H9 (cell line): ENCODE data around the gene PLRG1. TPM values are rescaled to one million over a fixed set of nuclear protein-coding genes. Genes with fewer than 3 reads are reported as not detected.
A peak's percentile ranks its signal among the peaks of the same experiment; 100 is the strongest.

Experiments used
- DNase-seq: peaks from one replicate; pipeline ENCODE4 v3.0.0-alpha.2; 2017
- H2AFZ ChIP-seq: one replicate; pipeline ENCODE4 v1.6.1; 2013; ENCODE audit warnings: mild to moderate bottlenecking, low read length, control low read depth, moderate library complexity
- H2AK5ac ChIP-seq: 2 replicates; pipeline ENCODE4 v1.6.1; 2013; ENCODE audit warnings: low read length, control low read depth, mixed read lengths; ENCODE audit not compliant: insufficient read length
- H2BK120ac ChIP-seq: one replicate; pipeline ENCODE4 v1.6.1; 2013; ENCODE audit warnings: low read depth, mild to moderate bottlenecking, low read length, control low read depth, inconsistent platforms; ENCODE audit not compliant: poor library complexity, severe bottlenecking
- H2BK12ac ChIP-seq: 2 replicates; pipeline ENCODE4 v1.6.1; 2013; ENCODE audit warnings: low read length, control low read depth, mixed read lengths, low read depth; ENCODE audit not compliant: insufficient read length
- H2BK15ac ChIP-seq: 2 replicates; pipeline ENCODE4 v1.6.1; 2013; ENCODE audit warnings: low read depth, low read length, control low read depth
- H2BK20ac ChIP-seq: one replicate; pipeline ENCODE4 v1.6.1; 2013; ENCODE audit warnings: low read depth, mild to moderate bottlenecking, low read length, control low read depth, inconsistent platforms; ENCODE audit not compliant: poor library complexity, severe bottlenecking
- H2BK5ac ChIP-seq: 2 replicates; pipeline ENCODE4 v1.6.1; 2013; ENCODE audit warnings: low read length, control low read depth, mixed read lengths; ENCODE audit not compliant: insufficient read length
- H3K14ac ChIP-seq: 2 replicates; pipeline ENCODE4 v1.6.1; 2013; ENCODE audit warnings: low read length, control low read depth; ENCODE audit not compliant: insufficient read depth
- H3K18ac ChIP-seq: 2 replicates; pipeline ENCODE4 v1.6.1; 2013; ENCODE audit warnings: low read depth, mild to moderate bottlenecking, mixed read lengths, low read length, control low read depth; ENCODE audit not compliant: insufficient read length
- H3K23ac ChIP-seq: 2 replicates; pipeline ENCODE4 v1.6.1; 2013; ENCODE audit warnings: low read length, control low read depth, mixed read lengths, low read depth; ENCODE audit not compliant: insufficient read length
- H3K23me2 ChIP-seq: 2 replicates; pipeline ENCODE4 v1.6.1; 2013; ENCODE audit warnings: low read depth, mild to moderate bottlenecking, mixed read lengths, low read length, control low read depth; ENCODE audit not compliant: insufficient read length, poor library complexity, severe bottlenecking
- H3K27ac ChIP-seq: 2 replicates; pipeline ENCODE4 v1.5.1; 2013; ENCODE audit warnings: low read length, control low read depth, mixed read lengths, low read depth; ENCODE audit not compliant: insufficient read length
- H3K27me3 ChIP-seq: 2 replicates; pipeline ENCODE4 v1.6.1; 2013; ENCODE audit warnings: low read length, control low read depth, inconsistent platforms; ENCODE audit not compliant: insufficient read depth
- H3K4ac ChIP-seq: 2 replicates; pipeline ENCODE4 v1.6.1; 2013; ENCODE audit warnings: low read depth, mild to moderate bottlenecking, control low read depth, inconsistent platforms, low read length, moderate library complexity
- H3K4me1 ChIP-seq: 2 replicates; pipeline ENCODE4 v1.6.1; 2013; ENCODE audit warnings: low read length, control low read depth, inconsistent platforms; ENCODE audit not compliant: insufficient read depth
- H3K4me2 ChIP-seq: 2 replicates; pipeline ENCODE4 v1.6.1; 2013; ENCODE audit warnings: low read length, control low read depth, mixed read lengths; ENCODE audit not compliant: insufficient read length, insufficient read depth
- H3K56ac ChIP-seq: 2 replicates; pipeline ENCODE4 v1.6.1; 2013; ENCODE audit warnings: low read depth, mild to moderate bottlenecking, mixed read lengths, low read length, control low read depth; ENCODE audit not compliant: insufficient read length
- H3K79me1 ChIP-seq: 2 replicates; pipeline ENCODE4 v1.6.1; 2013; ENCODE audit warnings: low read depth, mild to moderate bottlenecking, moderate library complexity, low read length, control low read depth, inconsistent platforms; ENCODE audit not compliant: insufficient read depth, poor library complexity, severe bottlenecking
- H3K79me2 ChIP-seq: 2 replicates; pipeline ENCODE4 v1.6.1; 2013; ENCODE audit warnings: low read length, control low read depth, inconsistent platforms; ENCODE audit not compliant: insufficient read depth
- H3K9ac ChIP-seq: 2 replicates; pipeline ENCODE4 v1.6.1; 2013; ENCODE audit warnings: low read length, control low read depth, mixed read lengths; ENCODE audit not compliant: insufficient read length; ENCODE audit errors: extremely low read depth
- H3K9me3 ChIP-seq: one replicate; pipeline ENCODE4 v1.6.1; 2013; ENCODE audit warnings: low read depth, low read length, inconsistent platforms; ENCODE audit not compliant: control insufficient read depth
- H3T11ph ChIP-seq: one replicate; pipeline ENCODE4 v1.6.1; 2013; ENCODE audit warnings: mild to moderate bottlenecking, low read length, control low read depth, inconsistent platforms
- H4K20me1 ChIP-seq: one replicate; pipeline ENCODE4 v1.6.1; 2013; ENCODE audit not compliant: control insufficient read depth, insufficient read length, insufficient read depth
- H4K5ac ChIP-seq: 2 replicates; pipeline ENCODE4 v1.6.1; 2013; ENCODE audit warnings: low read depth, mild to moderate bottlenecking, mixed read lengths, low read length, control low read depth; ENCODE audit not compliant: insufficient read length
- H4K8ac ChIP-seq: replicated peaks from 2 replicates; pipeline ENCODE4 v1.6.1; 2013; ENCODE audit warnings: low read length, control low read depth, mixed read lengths, low read depth; ENCODE audit not compliant: insufficient read length
- H4K91ac ChIP-seq: 2 replicates; pipeline ENCODE4 v1.6.1; 2013; ENCODE audit warnings: low read depth, mild to moderate bottlenecking, moderate library complexity, mixed read lengths, low read length, control low read depth; ENCODE audit not compliant: insufficient read length
- H3K27ac Mint-ChIP-seq, 3 experiments: 2 replicates in 2 of 3; 3 replicates in 1 of 3; pipeline ENCODE4 v1.8.0; 2020 to 2021; ENCODE audit warnings: mixed read lengths in 3 of 3, mild to moderate bottlenecking in 1 of 3, moderate library complexity in 1 of 3
- H3K27me3 Mint-ChIP-seq: 2 replicates; pipeline ENCODE4 v1.8.0; 2021; ENCODE audit warnings: low read depth, mild to moderate bottlenecking, moderate library complexity, mixed read lengths
- H3K36me3 Mint-ChIP-seq, 3 experiments: 2 replicates in 2 of 3; 3 replicates in 1 of 3; pipeline ENCODE4 v1.8.0; 2020 to 2021; ENCODE audit warnings: low read depth in 3 of 3, mixed read lengths in 3 of 3; ENCODE audit not compliant: insufficient read depth in 1 of 3
- H3K4me1 Mint-ChIP-seq, 2 experiments: 2 replicates each; pipeline ENCODE4 v1.8.0; 2020; ENCODE audit warnings: mixed read lengths in 2 of 2
- H3K4me3 Mint-ChIP-seq, 2 experiments: 2 replicates in 1 of 2; 3 replicates in 1 of 2; pipeline ENCODE4 v1.8.0; 2020 to 2021; ENCODE audit warnings: mild to moderate bottlenecking in 2 of 2, mixed read lengths in 2 of 2, moderate library complexity in 1 of 2
- H3K9me3 Mint-ChIP-seq, 2 experiments: 2 replicates in 1 of 2; 3 replicates in 1 of 2; pipeline ENCODE4 v1.8.0; 2020; ENCODE audit warnings: mild to moderate bottlenecking in 2 of 2, mixed read lengths in 2 of 2, moderate library complexity in 1 of 2
- WGBS: extraction: QIAGEN DNeasy Blood & Tissue Kit; methylation state at CpG from one replicate; pipeline ENCODE4 v1.1.7; 2013; ENCODE audit warnings: missing lambda C conversion rate, low lambda C conversion rate, mixed read lengths; ENCODE audit not compliant: insufficient read length; ENCODE audit errors: extremely low coverage; 5-methylcytosine and 5-hydroxymethylcytosine counted together
- total RNA-seq: library from RNA; stranded (reverse); gene quantifications from 2 replicates; pipeline ENCODE4 v1.2.1, GENCODE V29; 2021
- TF ChIP-seq, protein P1 (sequence below): fragments of 200-600 bp; sonication (generic); conservative IDR thresholded peaks from 3 replicates; pipeline ENCODE4 v1.8.0; 2021; ENCODE audit warnings: antibody characterized with exemption, mild to moderate bottlenecking

Gene PLRG1
- total RNA-seq, 1 experiment from 2014 or later = 113 TPM

DNA sequence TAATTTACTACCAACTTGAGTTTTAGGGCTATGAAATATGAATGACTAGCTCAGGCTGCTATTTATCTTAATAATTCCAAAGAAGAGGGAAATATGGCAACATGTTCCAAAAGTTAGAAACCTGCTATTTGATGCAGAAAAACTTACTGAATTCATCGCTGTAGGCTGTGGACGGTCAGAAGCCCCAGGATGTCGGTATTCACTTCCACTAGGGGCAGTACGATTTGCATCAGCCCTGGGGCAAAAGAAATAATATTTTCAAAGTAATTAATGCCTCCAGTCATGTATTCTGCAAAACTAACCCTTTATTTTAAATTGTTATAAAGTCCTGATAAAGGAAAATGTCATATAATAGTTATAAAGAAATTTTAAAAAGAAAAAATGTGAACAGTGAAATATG is 4.5 kb downstream of the PLRG1 start:
- no peaks in the 10 kb centered on the region for H3K79me1 ChIP-seq
- no peak overlapping the region for H2BK20ac ChIP-seq
- no peaks in the 10 kb centered on the region for H3K27me3 ChIP-seq
- no peaks in the 10 kb centered on the region for H4K20me1 ChIP-seq
- no peak overlapping the region for H3K18ac ChIP-seq
- no peak overlapping the region for H4K8ac ChIP-seq
- H4K5ac ChIP-seq = no peak overlapping the region
- H2BK12ac ChIP-seq = no peak overlapping the region
- peaks cover 13% of the 10 kb centered on the region; the same call in 1 of the 2 replicates for H3K79me2 ChIP-seq
- H3K9ac ChIP-seq = no peak overlapping the region
- TF ChIP-seq, protein P1, sequence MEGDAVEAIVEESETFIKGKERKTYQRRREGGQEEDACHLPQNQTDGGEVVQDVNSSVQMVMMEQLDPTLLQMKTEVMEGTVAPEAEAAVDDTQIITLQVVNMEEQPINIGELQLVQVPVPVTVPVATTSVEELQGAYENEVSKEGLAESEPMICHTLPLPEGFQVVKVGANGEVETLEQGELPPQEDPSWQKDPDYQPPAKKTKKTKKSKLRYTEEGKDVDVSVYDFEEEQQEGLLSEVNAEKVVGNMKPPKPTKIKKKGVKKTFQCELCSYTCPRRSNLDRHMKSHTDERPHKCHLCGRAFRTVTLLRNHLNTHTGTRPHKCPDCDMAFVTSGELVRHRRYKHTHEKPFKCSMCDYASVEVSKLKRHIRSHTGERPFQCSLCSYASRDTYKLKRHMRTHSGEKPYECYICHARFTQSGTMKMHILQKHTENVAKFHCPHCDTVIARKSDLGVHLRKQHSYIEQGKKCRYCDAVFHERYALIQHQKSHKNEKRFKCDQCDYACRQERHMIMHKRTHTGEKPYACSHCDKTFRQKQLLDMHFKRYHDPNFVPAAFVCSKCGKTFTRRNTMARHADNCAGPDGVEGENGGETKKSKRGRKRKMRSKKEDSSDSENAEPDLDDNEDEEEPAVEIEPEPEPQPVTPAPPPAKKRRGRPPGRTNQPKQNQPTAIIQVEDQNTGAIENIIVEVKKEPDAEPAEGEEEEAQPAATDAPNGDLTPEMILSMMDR = peak; percentile 50
- H3T11ph ChIP-seq = no peak overlapping the region
- H2AFZ ChIP-seq = no peak overlapping the region
- peaks cover 22 to 60% (median 54%) of the 10 kb centered on the region in 3 experiments; a peak in 6 of 7 replicates for H3K36me3 Mint-ChIP-seq
- H3K4me3 Mint-ChIP-seq = no peak overlapping the region
- no peak overlapping the region for H2BK120ac ChIP-seq
- H3K14ac ChIP-seq = no peak overlapping the region
- no peak overlapping the region for H3K23ac ChIP-seq
- H3K4me1 Mint-ChIP-seq = peaks cover 9 to 10% of the 10 kb centered on the region in 2 experiments
- H3K23me2 ChIP-seq = peaks cover 5% of the 10 kb centered on the region
- no peaks in the 10 kb centered on the region for H3K9me3 ChIP-seq
- H2AK5ac ChIP-seq = no peak overlapping the region
- no peak overlapping the region for H3K4ac ChIP-seq
- no peak for DNase-seq
- peaks cover 3% of the 10 kb centered on the region; the same call in 1 of the 2 replicates for H3K4me1 ChIP-seq
- H2BK5ac ChIP-seq = no peak overlapping the region
- WGBS = no CpG with 5 or more reads among the region's 4 CpGs
- no peaks in the 10 kb centered on the region; a peak in 1 of 5 replicates for H3K9me3 Mint-ChIP-seq
- no peak overlapping the region for H3K27ac ChIP-seq
- no peaks in the 10 kb centered on the region for H3K27me3 Mint-ChIP-seq
- no peak overlapping the region for H4K91ac ChIP-seq
- H3K27ac Mint-ChIP-seq = no peak overlapping the region
- no peak overlapping the region for H3K4me2 ChIP-seq
- no peak overlapping the region for H2BK15ac ChIP-seq
- H3K56ac ChIP-seq = no peak overlapping the region
